WERI-Rb-1 (cell line): ENCODE results near the gene KCNJ5.

Experiments used
- DNase-seq: peaks from one replicate; pipeline ENCODE4 v3.0.0-alpha.2; 2020
- H3K27ac ChIP-seq: fragments of 250-450 bp; sonication (Bioruptor Pico); 2 replicates; pipeline ENCODE4 v1.5.1; 2020; ENCODE audit warnings: mild to moderate bottlenecking, moderate library complexity
- H3K27me3 ChIP-seq: fragments of 250-450 bp; sonication (Bioruptor Pico); 2 replicates; pipeline ENCODE4 v1.5.1; 2021; ENCODE audit warnings: mild to moderate bottlenecking, low read depth, moderate library complexity; ENCODE audit not compliant: insufficient read depth, severe bottlenecking
- H3K36me3 ChIP-seq: fragments of 250-450 bp; sonication (Bioruptor Pico); 2 replicates; pipeline ENCODE4 v1.5.1; 2020; ENCODE audit warnings: mild to moderate bottlenecking, moderate library complexity
- H3K4me3 ChIP-seq: 2 replicates; pipeline ENCODE4 v1.5.1; 2011; ENCODE audit warnings: low read depth, mild to moderate bottlenecking, control low read depth, low read length
- H3K9me3 ChIP-seq: fragments of 250-450 bp; sonication (Bioruptor Pico); 2 replicates; pipeline ENCODE4 v1.5.1; 2021; ENCODE audit warnings: mild to moderate bottlenecking, moderate library complexity; ENCODE audit not compliant: severe bottlenecking
- CTCF ChIP-seq: IDR thresholded peaks from 2 replicates; pipeline ENCODE4 v1.5.1; 2011; ENCODE audit warnings: low read depth, mild to moderate bottlenecking, control low read depth, inconsistent platforms, low read length

Gene KCNJ5

GRCh38 chr11:128865490-128865889 is 25.7 kb upstream of the KCNJ5 start:
- peaks cover 2% of the 10 kb centered on the region for H3K9me3 ChIP-seq
- DNase-seq, result no peak
- no peak for TF ChIP-seq CTCF
- H3K27me3 ChIP-seq, result peaks cover 2% of the 10 kb centered on the region
- no peak overlapping the region for H3K4me3 ChIP-seq
- H3K36me3 ChIP-seq, result no peaks in the 10 kb centered on the region
- H3K27ac ChIP-seq, result no peak overlapping the region

- H3K4me3 ChIP-seq, result no peak within 1 kb of the TSS
- no peaks in the 10 kb centered on the region for H3K36me3 ChIP-seq
- TF ChIP-seq CTCF, result no peak
- DNase-seq, result no peak
- no peak within 1 kb of the TSS for H3K27ac ChIP-seq
- no peaks in the 10 kb centered on the region for H3K27me3 ChIP-seq
- peaks cover 2% of the 10 kb centered on the region for H3K9me3 ChIP-seq
These were observed 23.9 kb upstream of the KCNJ5 start, which contains the start of gene KCNJ1 for GRCh38 chr11:128867277-128867676. TSS of gene KCNJ1 (minus strand) at chr11:128867296. CDS start at chr11:128840243, 27,053 bp downstream.

- Histone ChIP-seq H3K27me3 (no peaks in the 10 kb centered on the region), H3K36me3 (no peaks in the 10 kb centered on the region), H3K27ac (no peak overlapping the region), H3K9me3 (peaks cover 2% of the 10 kb centered on the region), H3K4me3 (no peak overlapping the region)
- no peak for TF ChIP-seq CTCF
- DNase-seq, result no peak
These were observed 22.1 kb upstream of the KCNJ5 start for GRCh38 chr11:128868841-128869671.

GRCh38 chr11:128871168-128871610 is 20.0 kb upstream of the KCNJ5 start:
- no peak overlapping the region for H3K4me3 ChIP-seq
- no peaks in the 10 kb centered on the region for H3K36me3 ChIP-seq
- H3K27me3 ChIP-seq, result no peaks in the 10 kb centered on the region
- H3K9me3 ChIP-seq, result peaks cover 2% of the 10 kb centered on the region
- H3K27ac ChIP-seq, result no peak overlapping the region
- no peak for DNase-seq
- TF ChIP-seq CTCF, result no peak

- H3K27ac ChIP-seq, result no peak overlapping the region
- H3K36me3 ChIP-seq, result no peaks in the 10 kb centered on the region
- no peak for DNase-seq
- no peak overlapping the region for H3K4me3 ChIP-seq
- H3K27me3 ChIP-seq, result no peaks in the 10 kb centered on the region
- peaks cover 2% of the 10 kb centered on the region for H3K9me3 ChIP-seq
- no peak for TF ChIP-seq CTCF
These were observed 19.1 kb upstream of the KCNJ5 start for GRCh38 chr11:128872094-128872493.
